ENCODE results near the gene EFNB2. TPM values are rescaled to one million over a fixed set of nuclear protein-coding genes. Genes with fewer than 3 reads are reported as not detected.

The EFNB2 gene
- total RNA-seq, 1 donor from 2014 or later, result 47.0 TPM

DNA sequence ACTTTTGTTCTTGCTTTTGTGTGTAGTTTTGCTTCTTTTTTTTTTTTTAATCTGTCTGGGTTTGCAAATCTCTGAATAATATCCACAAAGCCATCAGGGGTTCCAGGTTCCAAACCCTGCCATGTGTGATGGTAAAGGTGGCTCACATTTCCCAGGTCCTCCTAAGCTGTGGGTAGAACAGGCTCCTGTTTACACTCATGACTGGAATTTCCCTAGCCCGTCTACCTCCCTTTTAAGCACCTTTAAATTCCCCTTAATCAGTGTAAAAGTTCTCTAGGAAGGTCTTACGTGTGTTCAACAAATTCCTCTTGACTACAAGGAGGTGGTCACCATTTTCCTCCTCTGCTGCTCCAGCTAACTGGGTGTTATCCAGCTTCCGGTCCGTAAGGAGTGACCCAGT is 62.8 kb downstream of the EFNB2 start:
- TF ChIP-seq, protein P1, sequence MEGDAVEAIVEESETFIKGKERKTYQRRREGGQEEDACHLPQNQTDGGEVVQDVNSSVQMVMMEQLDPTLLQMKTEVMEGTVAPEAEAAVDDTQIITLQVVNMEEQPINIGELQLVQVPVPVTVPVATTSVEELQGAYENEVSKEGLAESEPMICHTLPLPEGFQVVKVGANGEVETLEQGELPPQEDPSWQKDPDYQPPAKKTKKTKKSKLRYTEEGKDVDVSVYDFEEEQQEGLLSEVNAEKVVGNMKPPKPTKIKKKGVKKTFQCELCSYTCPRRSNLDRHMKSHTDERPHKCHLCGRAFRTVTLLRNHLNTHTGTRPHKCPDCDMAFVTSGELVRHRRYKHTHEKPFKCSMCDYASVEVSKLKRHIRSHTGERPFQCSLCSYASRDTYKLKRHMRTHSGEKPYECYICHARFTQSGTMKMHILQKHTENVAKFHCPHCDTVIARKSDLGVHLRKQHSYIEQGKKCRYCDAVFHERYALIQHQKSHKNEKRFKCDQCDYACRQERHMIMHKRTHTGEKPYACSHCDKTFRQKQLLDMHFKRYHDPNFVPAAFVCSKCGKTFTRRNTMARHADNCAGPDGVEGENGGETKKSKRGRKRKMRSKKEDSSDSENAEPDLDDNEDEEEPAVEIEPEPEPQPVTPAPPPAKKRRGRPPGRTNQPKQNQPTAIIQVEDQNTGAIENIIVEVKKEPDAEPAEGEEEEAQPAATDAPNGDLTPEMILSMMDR (IDR thresholded peaks at IDR 0.05), result no peak
- peak; percentile 7 to 23 for ATAC-seq
- intact Hi-C loops (cut with DNase I), result no loop called here
- H3K36me3 ChIP-seq, result no peaks in the 10 kb centered on the region
- no peak for DNase-seq
- H3K27ac ChIP-seq, result no peak overlapping the region
- H3K27me3 ChIP-seq (ENCODE audit: low read depth), result no peaks in the 10 kb centered on the region
- no peaks in the 10 kb centered on the region for H3K4me1 ChIP-seq
- no peak overlapping the region for H3K4me3 ChIP-seq
- H3K9me3 ChIP-seq, result no peaks in the 10 kb centered on the region

DNA sequence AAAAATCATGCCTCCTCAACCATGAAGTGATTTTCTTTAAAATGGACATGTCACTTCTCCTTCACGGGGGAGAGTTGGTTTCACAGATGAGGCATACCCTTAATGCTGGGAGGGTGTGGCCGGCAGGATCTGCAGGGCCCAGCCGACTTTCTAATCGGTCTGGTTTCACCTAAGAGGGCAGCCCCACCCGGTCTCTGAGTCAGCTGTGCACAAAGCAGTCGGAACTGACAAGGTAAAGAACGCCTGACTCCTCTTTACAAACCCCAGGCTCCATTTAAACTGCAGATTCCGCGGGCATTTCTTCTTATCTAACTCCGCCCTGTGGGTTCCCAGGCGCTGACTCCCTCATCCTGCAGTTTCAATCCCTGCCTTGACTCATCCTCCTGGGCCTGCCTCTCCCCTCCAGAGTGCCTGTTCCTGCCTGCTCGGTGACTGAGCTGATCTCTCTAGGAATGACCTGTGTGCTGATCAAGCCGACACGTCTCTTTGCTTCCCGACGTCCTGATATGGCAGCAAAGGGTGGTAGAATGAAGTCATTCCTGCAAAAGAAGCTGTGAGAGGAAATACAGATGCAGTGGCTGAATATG is 63.4 kb downstream of the EFNB2 start:
- ATAC-seq, result peak; percentile 71 to 75
- Histone ChIP-seq H3K4me1 (no peaks in the 10 kb centered on the region), H3K9me3 (no peaks in the 10 kb centered on the region), H3K27ac (no peak overlapping the region), H3K36me3 (no peaks in the 10 kb centered on the region), H3K27me3 (ENCODE audit: low read depth) (no peaks in the 10 kb centered on the region), H3K4me3 (peak overlapping the region; percentile 18)
- no peak for DNase-seq
- intact Hi-C loops (cut with DNase I), result no loop called here
- TF ChIP-seq, protein P1 (IDR thresholded peaks at IDR 0.05), result no peak

DNA sequence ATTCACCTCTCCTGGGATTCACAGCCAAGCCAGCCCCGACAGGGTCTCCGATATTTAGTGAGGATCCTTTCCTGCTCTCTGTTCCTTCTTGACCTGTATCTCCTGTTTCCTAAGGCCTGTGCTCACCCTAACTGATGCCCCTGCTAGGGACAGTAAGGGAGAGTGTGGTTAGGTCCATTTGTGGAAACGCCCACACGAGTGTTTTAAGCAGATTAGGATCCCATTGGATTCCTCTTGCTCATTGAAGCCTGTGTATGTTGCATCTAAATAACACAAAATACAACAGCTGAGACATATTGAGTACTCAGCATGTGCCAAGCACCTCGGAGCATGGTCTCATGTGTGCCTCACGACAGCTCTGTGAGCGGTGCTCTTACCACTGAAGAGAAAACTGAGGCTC is 64.9 kb downstream of the EFNB2 start:
- DNase-seq (no peak), ATAC-seq (no peak)
- H3K27me3 ChIP-seq (ENCODE audit: low read depth), result no peaks in the 10 kb centered on the region
- H3K27ac ChIP-seq, result no peak overlapping the region
- no peaks in the 10 kb centered on the region for H3K9me3 ChIP-seq
- no peak overlapping the region for H3K4me3 ChIP-seq
- TF ChIP-seq, protein P1 (IDR thresholded peaks at IDR 0.05), result no peak
- no peaks in the 10 kb centered on the region for H3K36me3 ChIP-seq
- intact Hi-C loops (cut with DNase I), result no loop called here
- H3K4me1 ChIP-seq, result no peaks in the 10 kb centered on the region

DNA sequence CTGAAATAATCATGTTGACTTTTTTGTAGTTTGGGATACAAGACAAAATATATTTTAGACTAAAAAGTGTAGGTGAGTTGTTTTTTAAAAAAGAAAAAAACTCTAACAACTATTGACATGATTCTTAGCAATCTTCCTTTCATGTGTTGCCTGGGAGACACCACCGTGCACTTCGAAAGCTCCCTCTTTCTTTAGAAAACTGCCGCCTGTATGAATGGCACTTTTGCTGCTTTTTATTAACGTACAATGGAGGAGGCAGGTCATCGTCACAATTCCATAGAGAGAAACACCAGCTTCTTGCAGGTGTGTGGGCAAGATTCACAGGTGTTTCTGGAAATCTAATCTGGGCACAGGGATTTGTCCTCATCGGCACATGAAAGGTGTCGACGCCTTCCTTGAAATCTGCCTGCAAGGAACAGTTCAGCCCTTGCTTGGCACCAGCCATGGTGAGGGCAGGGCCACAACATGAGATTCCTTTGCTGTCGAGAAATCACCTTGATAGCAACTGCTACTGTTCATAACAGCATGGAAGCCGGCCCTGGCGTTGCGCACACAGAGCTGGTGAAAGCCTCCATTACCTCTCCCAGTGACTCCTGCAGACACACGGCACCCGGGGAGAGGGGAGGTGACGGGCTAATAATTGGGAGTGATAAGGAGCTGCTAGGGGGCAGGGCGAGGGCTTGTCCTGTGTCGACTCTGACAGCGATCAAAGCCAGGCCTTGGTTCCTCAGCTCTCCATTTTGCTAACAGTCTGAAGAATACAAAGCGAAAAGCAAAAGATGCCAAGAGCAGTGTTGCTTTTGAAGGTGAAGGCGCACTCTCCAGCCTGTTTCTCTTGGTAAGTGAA is 66.5 kb downstream of the EFNB2 start:
- no peaks in the 10 kb centered on the region for H3K36me3 ChIP-seq
- H3K9me3 ChIP-seq, result no peaks in the 10 kb centered on the region
- H3K4me1 ChIP-seq, result no peaks in the 10 kb centered on the region
- DNase-seq (no peak), ATAC-seq (no peak)
- TF ChIP-seq, protein P1 (IDR thresholded peaks at IDR 0.05), result no peak
- H3K4me3 ChIP-seq, result no peak overlapping the region
- H3K27me3 ChIP-seq (ENCODE audit: low read depth), result no peaks in the 10 kb centered on the region
- intact Hi-C loops (cut with DNase I), result no loop called here
- H3K27ac ChIP-seq, result no peak overlapping the region

DNA sequence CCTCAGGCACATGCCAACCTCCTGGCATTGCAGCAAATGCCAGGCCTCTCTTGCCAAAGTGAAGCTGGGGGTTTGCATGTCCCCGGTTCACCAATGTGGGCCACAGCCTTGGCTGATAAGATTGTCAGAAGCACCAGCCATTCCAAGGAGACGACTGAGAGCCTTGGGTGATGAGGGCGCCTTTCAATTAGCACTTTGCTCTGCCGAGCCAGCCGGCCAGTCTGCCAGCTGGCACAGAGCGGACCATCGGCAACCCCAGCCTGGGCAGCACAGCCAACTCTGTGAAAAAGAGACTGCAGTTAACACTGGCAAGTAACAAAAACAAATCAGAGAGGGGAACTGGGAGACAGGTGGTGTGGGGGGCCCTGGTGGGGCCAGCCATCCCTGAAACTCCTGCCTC is 67.3 kb downstream of the EFNB2 start:
- intact Hi-C loops (cut with DNase I), result no loop called here
- TF ChIP-seq, protein P1 (IDR thresholded peaks at IDR 0.05), result no peak
- H3K27ac ChIP-seq, result no peak overlapping the region
- H3K4me1 ChIP-seq, result no peaks in the 10 kb centered on the region
- no peaks in the 10 kb centered on the region for H3K27me3 ChIP-seq (ENCODE audit: low read depth)
- no peak overlapping the region for H3K4me3 ChIP-seq
- ATAC-seq (no peak), DNase-seq (no peak)
- no peaks in the 10 kb centered on the region for H3K36me3 ChIP-seq
- no peaks in the 10 kb centered on the region for H3K9me3 ChIP-seq
